HEK293 (cell line): ENCODE data around the gene HOXB7.

ENCODE experiments used
- HOXD13 ChIP-seq: sonication (generic); formaldehyde crosslinking; IDR thresholded peaks from 2 replicates; pipeline ENCODE4 v1.8.0; 2022; ENCODE audit warnings: missing genetic modification reagents, borderline replicate concordance
- ZBTB8A ChIP-seq: fragments of 450-650 bp; formaldehyde crosslinking; IDR thresholded peaks from 2 replicates; pipeline ENCODE4 v1.5.1; 2016; ENCODE audit warnings: missing biosample characterization, missing genetic modification characterization
- ZNF184 ChIP-seq: fragments of 450-650 bp; IDR thresholded peaks from 2 replicates; pipeline ENCODE4 v1.5.1; 2018; ENCODE audit warnings: missing biosample characterization, mild to moderate bottlenecking, missing genetic modification characterization
- ZNF366 ChIP-seq: fragments of 450-650 bp; formaldehyde crosslinking; conservative IDR thresholded peaks from 2 replicates; pipeline ENCODE4 v1.5.1; 2016; ENCODE audit warnings: missing biosample characterization, missing genetic modification characterization
- ZNF404 ChIP-seq: fragments of 450-650 bp; formaldehyde crosslinking; IDR thresholded peaks from 2 replicates; pipeline ENCODE4 v1.5.1; 2017; ENCODE audit warnings: missing biosample characterization, missing genetic modification characterization
- ZNF670 ChIP-seq: fragments of 450-650 bp; formaldehyde crosslinking; IDR thresholded peaks from 2 replicates; pipeline ENCODE4 v1.5.1; 2016; ENCODE audit warnings: missing biosample characterization, missing genetic modification characterization, low read depth
- TF ChIP-seq, protein P1 (sequence below): fragments of 450-650 bp; formaldehyde crosslinking; IDR thresholded peaks from 2 replicates; pipeline ENCODE4 v1.5.1; 2016; ENCODE audit warnings: missing biosample characterization, missing genetic modification characterization

DNA sequence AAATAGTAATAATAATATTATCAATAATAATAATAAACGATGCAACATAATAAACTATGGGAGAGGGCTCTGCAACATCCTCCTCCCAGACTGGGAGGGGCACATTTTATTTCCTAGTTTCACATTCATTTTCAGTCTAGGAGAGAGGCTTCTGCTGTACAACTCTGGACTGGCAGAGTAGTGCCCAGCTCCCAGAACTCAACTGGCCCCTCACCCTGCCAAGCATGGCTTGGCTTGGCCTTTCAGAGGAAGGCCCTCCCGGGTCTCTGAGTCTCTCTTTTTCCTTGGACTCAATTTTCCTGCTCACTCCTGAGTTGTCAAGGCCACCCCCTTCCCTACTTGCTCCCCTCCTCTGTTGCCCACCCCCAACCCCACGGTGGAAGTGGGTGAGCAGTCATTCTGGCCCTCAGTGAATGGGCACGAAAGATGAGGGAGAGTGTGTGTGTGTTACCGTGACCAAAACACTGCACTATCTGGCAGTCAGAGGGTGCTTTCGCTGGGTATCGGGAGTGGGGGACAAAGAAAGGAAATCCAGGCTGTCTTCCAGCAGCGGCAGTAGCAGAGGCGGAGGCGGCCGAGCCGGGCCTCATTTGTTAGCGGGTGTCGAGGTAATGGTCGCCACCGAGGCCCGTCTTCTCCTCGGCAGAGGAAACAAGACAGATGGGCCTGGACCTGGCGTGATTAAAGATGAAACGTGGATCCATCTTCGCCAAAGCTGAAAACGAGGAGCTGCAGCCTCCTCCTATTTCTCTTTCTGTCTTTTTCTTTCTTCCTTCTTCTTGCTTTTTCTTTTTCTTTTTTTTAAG, 34.9 kb downstream of the HOXB7 start:
- TF ChIP-seq ZNF184 (tag by site-specific recombination) (no peak), HOXD13 (no peak), ZNF366 (tag by site-specific recombination) (no peak; the same call in none of the 2 replicates), ZBTB8A (tag by site-specific recombination) (no peak), ZNF670 (tag by site-specific recombination) (no peak), ZNF404 (tag by site-specific recombination) (no peak)
- TF ChIP-seq, protein P1, sequence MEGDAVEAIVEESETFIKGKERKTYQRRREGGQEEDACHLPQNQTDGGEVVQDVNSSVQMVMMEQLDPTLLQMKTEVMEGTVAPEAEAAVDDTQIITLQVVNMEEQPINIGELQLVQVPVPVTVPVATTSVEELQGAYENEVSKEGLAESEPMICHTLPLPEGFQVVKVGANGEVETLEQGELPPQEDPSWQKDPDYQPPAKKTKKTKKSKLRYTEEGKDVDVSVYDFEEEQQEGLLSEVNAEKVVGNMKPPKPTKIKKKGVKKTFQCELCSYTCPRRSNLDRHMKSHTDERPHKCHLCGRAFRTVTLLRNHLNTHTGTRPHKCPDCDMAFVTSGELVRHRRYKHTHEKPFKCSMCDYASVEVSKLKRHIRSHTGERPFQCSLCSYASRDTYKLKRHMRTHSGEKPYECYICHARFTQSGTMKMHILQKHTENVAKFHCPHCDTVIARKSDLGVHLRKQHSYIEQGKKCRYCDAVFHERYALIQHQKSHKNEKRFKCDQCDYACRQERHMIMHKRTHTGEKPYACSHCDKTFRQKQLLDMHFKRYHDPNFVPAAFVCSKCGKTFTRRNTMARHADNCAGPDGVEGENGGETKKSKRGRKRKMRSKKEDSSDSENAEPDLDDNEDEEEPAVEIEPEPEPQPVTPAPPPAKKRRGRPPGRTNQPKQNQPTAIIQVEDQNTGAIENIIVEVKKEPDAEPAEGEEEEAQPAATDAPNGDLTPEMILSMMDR (tag by site-specific recombination), result no peak
